ENCODE results near the gene RGS10. TPM values are rescaled to one million over a fixed set of nuclear protein-coding genes. Genes with fewer than 3 reads are reported as not detected.

RGS10 gene
- total and polyA plus RNA-seq, 9 of the 15 experiments (the other 6 are each of a cell fraction or from before 2014, with no cell fraction given), result 31.9 to 123 (median 62.1) TPM

- DNase-seq (ENCODE audit: extremely low read depth in 1 of 4, low spot score in 3 of 4) (no peak), ATAC-seq (no peak), FAIRE-seq (no peak)
- no TSS peak for BruUV-seq (replicated peaks)
- Histone ChIP-seq H4K20me1 (replicated peaks; ENCODE audit: control insufficient read depth, insufficient read depth, low read length) (no peaks in the 10 kb centered on the region), H3K4me2 (ENCODE audit: insufficient read depth, low read length) (no peak overlapping the region), H3K9me3 (replicated peaks; ENCODE audit: control insufficient read depth, insufficient read depth, low read depth, low read length) (peaks cover 3% of the 10 kb centered on the region), H3K4me3 (no peak overlapping the region), H3K9me1 (ENCODE audit: control insufficient read depth, insufficient read depth, low read length) (no peaks in the 10 kb centered on the region), H3K36me3 (ENCODE audit: control insufficient read depth, insufficient read depth, low read length) (no peaks in the 10 kb centered on the region), H3K79me2 (ENCODE audit: control insufficient read depth, insufficient read depth, low read length) (no peaks in the 10 kb centered on the region), H2AFZ (ENCODE audit: low read depth, low read length) (no peak overlapping the region), H3K27me3 (ENCODE audit: control insufficient read depth in 2 of 2, insufficient read depth in 2 of 2, low read length in 2 of 2) (peaks cover 5 to 41% of the 10 kb centered on the region in 2 experiments), H3K27ac (ENCODE audit: extremely low read depth, low read depth, low read length) (no peak overlapping the region), H3K9ac (ENCODE audit: insufficient read depth in 1 of 2, low read depth in 2 of 2, low read length in 2 of 2) (no peak overlapping the region), H3K4me1 (replicated peaks in 1 of 2; ENCODE audit: control insufficient read depth in 2 of 2, insufficient read depth in 2 of 2, low read length in 2 of 2) (no peaks in the 10 kb centered on the region; a peak in 1 of 5 replicates)
- in situ Hi-C loops (cut with MboI), result no loop called here
- ChIA-PET CTCF (ENCODE audit: low intra/inter-chr PET ratio) (no interaction called here), POLR2A (interaction anchor here (0.6 kb wide), 1 partner anchor 10 kb away, joined by 4 read pairs; no protein-coding TSS in a partner anchor)
- intact Hi-C loops (cut with micrococcal nuclease), result no loop called here
- 1% methylated on average over 8 of the region's 8 CpGs for WGBS (ENCODE audit: insufficient coverage, low coverage, missing lambda C conversion rate)
- no peak for TF ChIP-seq STAT5A (IDR thresholded peaks at IDR 0.05; ENCODE audit: borderline replicate concordance, low read length)
- TF ChIP-seq TFE3 (CRISPR knock-in tag; IDR thresholded peaks at IDR 0.05), result peak; percentile 45; the same call in 1 of the 2 replicates
Measured at GRCh38 chr10:119478111-119478802, 64.3 kb downstream of the RGS10 start.

- H3K36me3 ChIP-seq (ENCODE audit: control insufficient read depth, insufficient read depth, low read length), result no peaks in the 10 kb centered on the region
- H3K9ac ChIP-seq (ENCODE audit: insufficient read depth in 1 of 2, low read depth in 2 of 2, low read length in 2 of 2), result no peak overlapping the region
- POLR2A ChIA-PET, result interaction anchor here (0.6 kb wide), 1 partner anchor 10 kb away, joined by 4 read pairs; no protein-coding TSS in a partner anchor
- H3K4me2 ChIP-seq (ENCODE audit: insufficient read depth, low read length), result no peak overlapping the region
- FAIRE-seq (no peak), DNase-seq (ENCODE audit: extremely low read depth in 1 of 4, low spot score in 3 of 4) (no peak), ATAC-seq (no peak)
- CTCF ChIA-PET (ENCODE audit: low intra/inter-chr PET ratio), result no interaction called here
- no peaks in the 10 kb centered on the region for H4K20me1 ChIP-seq (replicated peaks; ENCODE audit: control insufficient read depth, insufficient read depth, low read length)
- 0% methylated on average over 3 of the region's 3 CpGs for WGBS (ENCODE audit: insufficient coverage, low coverage, missing lambda C conversion rate)
- H3K27me3 ChIP-seq (ENCODE audit: control insufficient read depth in 2 of 2, insufficient read depth in 2 of 2, low read length in 2 of 2), result peaks cover 5 to 41% of the 10 kb centered on the region in 2 experiments
- in situ Hi-C loops (cut with MboI) (no loop called here), intact Hi-C loops (cut with micrococcal nuclease) (no loop called here)
- H3K79me2 ChIP-seq (ENCODE audit: control insufficient read depth, insufficient read depth, low read length), result no peaks in the 10 kb centered on the region
- BruUV-seq (replicated peaks), result no TSS peak
- no peak overlapping the region for H2AFZ ChIP-seq (ENCODE audit: low read depth, low read length)
- H3K9me1 ChIP-seq (ENCODE audit: control insufficient read depth, insufficient read depth, low read length), result no peaks in the 10 kb centered on the region
- no peak overlapping the region for H3K4me3 ChIP-seq
- peaks cover 3% of the 10 kb centered on the region for H3K9me3 ChIP-seq (replicated peaks; ENCODE audit: control insufficient read depth, insufficient read depth, low read depth, low read length)
- no peak overlapping the region for H3K27ac ChIP-seq (ENCODE audit: extremely low read depth, low read depth, low read length)
- no peaks in the 10 kb centered on the region for H3K4me1 ChIP-seq (replicated peaks in 1 of 2; ENCODE audit: control insufficient read depth in 2 of 2, insufficient read depth in 2 of 2, low read length in 2 of 2)
- TF ChIP-seq ATF7 (IDR thresholded peaks at IDR 0.05) (no peak), ZFPM2 (CRISPR knock-in tag; IDR thresholded peaks at IDR 0.05) (no peak), ZNF280A (IDR thresholded peaks at IDR 0.05; ENCODE audit: low read depth, partially characterized antibody) (no peak), NR4A1 (CRISPR knock-in tag; IDR thresholded peaks at IDR 0.05) (no peak), NR4A1 (tag; IDR thresholded peaks at IDR 0.05) (no peak), ZNF165 (CRISPR knock-in tag; IDR thresholded peaks at IDR 0.05; ENCODE audit: borderline replicate concordance) (no peak), SUPT5H (IDR thresholded peaks at IDR 0.05) (no peak), HEY1 (CRISPR knock-in tag; IDR thresholded peaks at IDR 0.05; ENCODE audit: borderline replicate concordance) (no peak), PTTG1 (tag; IDR thresholded peaks at IDR 0.05; ENCODE audit: low read depth) (no peak), BRD4 (IDR thresholded peaks at IDR 0.05) (no peak), TCF7L2 (IDR thresholded peaks at IDR 0.05; ENCODE audit: low read depth, low read length) (no peak)
Measured at GRCh38 chr10:119477444-119477843, 65.1 kb downstream of the RGS10 start.
